SK-N-MC (cell line): Measurements from ENCODE around the gene BABAM2.

Experiments used
- DNase-seq: peaks from one replicate; pipeline ENCODE4 v3.0.0-alpha.2; 2011; ENCODE audit warnings: low read depth, low spot score
- H3K27ac ChIP-seq: fragments of 200-600 bp; sonication (generic); 2 replicates; pipeline ENCODE4 v1.5.1; 2016; ENCODE audit warnings: mixed run types
- H3K36me3 ChIP-seq: fragments of 200-600 bp; sonication (generic); 2 replicates; pipeline ENCODE4 v1.6.1; 2017; ENCODE audit warnings: antibody characterized with exemption, low read length, mixed read lengths; ENCODE audit not compliant: insufficient read depth
- H3K4me3 ChIP-seq: fragments of 200-600 bp; sonication (generic); 2 replicates; pipeline ENCODE4 v1.5.1; 2016
- H3K9ac ChIP-seq: fragments of 200-600 bp; sonication (generic); 2 replicates; pipeline ENCODE4 v1.8.0; 2017; ENCODE audit warnings: mixed run types, mixed read lengths; ENCODE audit not compliant: insufficient read length
- H3K9me3 ChIP-seq: fragments of 200-600 bp; sonication (generic); 2 replicates; pipeline ENCODE4 v1.6.1; 2017; ENCODE audit warnings: low read depth, mild to moderate bottlenecking, antibody characterized with exemption, low read length, moderate library complexity, mixed read lengths
- EZH2 ChIP-seq: fragments of 200-600 bp; sonication (generic); IDR thresholded peaks from one replicate; pipeline ENCODE4 v1.6.1; 2017; ENCODE audit warnings: antibody characterized with exemption
- FOXP2 ChIP-seq: optimal IDR thresholded peaks from 2 replicates; pipeline ENCODE3; 2011; ENCODE audit warnings: mild to moderate bottlenecking, moderate library complexity; ENCODE audit not compliant: insufficient read depth; ENCODE audit errors: extremely low read length, control extremely low read depth
- POLR2AphosphoS5 ChIP-seq: IDR thresholded peaks from 2 replicates; pipeline ENCODE4 v1.6.1; 2012; ENCODE audit warnings: mild to moderate bottlenecking, low read depth, low read length, borderline replicate concordance

Gene BABAM2

DNA sequence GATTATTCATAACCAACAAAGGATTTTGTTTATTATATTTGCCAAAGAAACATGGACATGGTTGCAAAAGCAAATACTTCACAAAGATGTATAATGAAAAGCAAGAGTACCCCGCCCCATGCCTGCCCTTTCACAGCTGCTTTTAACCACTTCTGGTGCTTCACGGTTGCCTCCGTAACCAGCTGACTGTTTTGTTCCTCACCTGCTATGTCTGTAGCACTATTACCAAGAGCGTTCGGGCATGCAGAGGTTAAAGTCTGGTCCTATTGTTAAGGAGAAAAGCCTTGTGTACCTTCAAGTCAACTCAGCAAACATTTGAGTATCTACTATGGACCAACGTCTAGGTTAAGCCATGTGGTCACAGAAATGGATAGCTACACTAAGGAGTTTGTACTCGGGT is 386.9 kb downstream of the BABAM2 start:
- Histone ChIP-seq H3K4me3 (no peak overlapping the region), H3K9me3 (no peaks in the 10 kb centered on the region), H3K27ac (no peak overlapping the region), H3K9ac (no peak overlapping the region), H3K36me3 (no peaks in the 10 kb centered on the region)
- TF ChIP-seq EZH2 (no peak), FOXP2 (no peak), POLR2AphosphoS5 (no peak)
- DNase-seq = no peak

- Histone ChIP-seq H3K27ac (no peak overlapping the region), H3K36me3 (no peaks in the 10 kb centered on the region), H3K9me3 (no peaks in the 10 kb centered on the region), H3K4me3 (no peak overlapping the region), H3K9ac (no peak overlapping the region)
- DNase-seq = no peak
- TF ChIP-seq FOXP2 (no peak), POLR2AphosphoS5 (no peak), EZH2 (no peak)
Measured at GRCh38 chr2:28279371-28279770, 388.8 kb downstream of the BABAM2 start.

DNA sequence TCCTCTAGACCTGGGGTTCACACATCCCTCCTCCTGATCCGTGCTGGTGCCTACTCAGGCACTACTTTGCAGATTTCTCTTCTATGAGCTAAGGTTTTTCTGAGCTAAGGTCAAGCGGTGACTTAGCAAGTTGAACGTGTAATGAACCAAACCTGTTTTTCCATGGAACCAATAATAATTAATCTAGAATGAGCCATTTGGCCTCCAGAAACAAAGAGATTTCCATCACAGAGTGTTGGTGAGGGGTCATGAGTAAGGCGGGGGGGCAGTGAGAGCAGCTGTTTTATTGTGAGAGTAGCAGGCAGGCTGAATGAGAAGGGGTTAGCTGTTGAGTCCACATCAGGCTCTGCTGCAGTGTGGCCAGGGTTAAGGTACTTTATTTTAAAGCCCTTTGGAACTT is 390.1 kb downstream of the BABAM2 start:
- Histone ChIP-seq H3K36me3 (no peaks in the 10 kb centered on the region), H3K4me3 (no peak overlapping the region), H3K27ac (no peak overlapping the region), H3K9me3 (no peaks in the 10 kb centered on the region), H3K9ac (no peak overlapping the region)
- DNase-seq = no peak
- TF ChIP-seq FOXP2 = no peak
- no peak for TF ChIP-seq EZH2
- TF ChIP-seq POLR2AphosphoS5 = no peak

DNA sequence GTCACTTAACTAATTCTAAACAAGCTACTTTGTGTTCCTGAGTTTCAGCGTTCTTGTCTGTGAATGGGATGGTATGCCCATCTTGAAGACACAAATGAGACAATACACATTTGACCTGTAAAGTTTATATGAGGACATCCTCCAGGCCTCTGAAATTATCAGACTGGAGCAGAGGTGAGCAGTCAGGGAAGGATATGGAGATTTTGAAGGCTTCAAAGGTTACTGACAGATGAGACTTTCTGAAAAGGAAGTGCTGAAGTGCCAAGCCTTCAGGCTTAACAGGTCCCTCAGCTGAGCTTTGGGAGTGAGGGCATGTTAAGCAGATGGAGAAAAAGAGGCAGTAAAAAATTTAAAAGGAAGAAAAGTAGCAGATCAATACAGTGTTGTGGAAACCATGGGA is 391.2 kb downstream of the BABAM2 start:
- Histone ChIP-seq H3K36me3 (no peaks in the 10 kb centered on the region), H3K4me3 (no peak overlapping the region), H3K9ac (no peak overlapping the region), H3K9me3 (no peaks in the 10 kb centered on the region), H3K27ac (no peak overlapping the region)
- no peak for DNase-seq
- no peak for TF ChIP-seq POLR2AphosphoS5
- no peak for TF ChIP-seq EZH2
- TF ChIP-seq FOXP2 = no peak

- Histone ChIP-seq H3K4me3 (no peak overlapping the region), H3K9me3 (no peaks in the 10 kb centered on the region), H3K27ac (no peak overlapping the region), H3K9ac (no peak overlapping the region), H3K36me3 (no peaks in the 10 kb centered on the region)
- DNase-seq = no peak
- no peak for TF ChIP-seq FOXP2
- no peak for TF ChIP-seq POLR2AphosphoS5
- no peak for TF ChIP-seq EZH2
Measured at GRCh38 chr2:28282248-28282647, 391.7 kb downstream of the BABAM2 start.

- H3K27ac ChIP-seq = no peak overlapping the region
- H3K9ac ChIP-seq = no peak overlapping the region
- TF ChIP-seq FOXP2 (no peak), EZH2 (no peak), POLR2AphosphoS5 (no peak)
- DNase-seq = no peak
- no peaks in the 10 kb centered on the region for H3K9me3 ChIP-seq
- no peak overlapping the region for H3K4me3 ChIP-seq
- H3K36me3 ChIP-seq = no peaks in the 10 kb centered on the region
Measured at GRCh38 chr2:28282861-28283646, 392.5 kb downstream of the BABAM2 start.

DNA sequence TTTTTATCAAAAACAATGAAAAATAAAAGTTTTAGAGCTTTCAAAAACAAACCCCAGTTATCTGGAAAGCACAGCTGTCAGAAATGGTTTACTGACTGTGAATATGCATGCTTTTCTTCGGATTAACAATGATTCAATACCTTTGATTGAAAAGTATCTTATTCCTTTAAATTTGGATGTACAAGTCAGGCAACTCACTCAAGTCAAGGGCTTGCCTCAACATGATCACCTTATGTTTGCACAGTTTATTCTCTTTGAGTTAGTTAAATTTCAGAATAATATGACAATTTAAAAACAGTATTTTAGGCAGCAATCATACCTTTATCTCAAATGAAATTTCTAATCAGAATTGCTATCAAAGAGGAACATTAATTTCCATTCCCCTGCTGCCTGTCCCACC is 393.3 kb downstream of the BABAM2 start:
- no peak for DNase-seq
- no peak overlapping the region for H3K27ac ChIP-seq
- H3K9me3 ChIP-seq = no peaks in the 10 kb centered on the region
- no peak overlapping the region for H3K4me3 ChIP-seq
- H3K9ac ChIP-seq = no peak overlapping the region
- TF ChIP-seq EZH2 (no peak), POLR2AphosphoS5 (no peak), FOXP2 (no peak)
- H3K36me3 ChIP-seq = no peaks in the 10 kb centered on the region

DNA sequence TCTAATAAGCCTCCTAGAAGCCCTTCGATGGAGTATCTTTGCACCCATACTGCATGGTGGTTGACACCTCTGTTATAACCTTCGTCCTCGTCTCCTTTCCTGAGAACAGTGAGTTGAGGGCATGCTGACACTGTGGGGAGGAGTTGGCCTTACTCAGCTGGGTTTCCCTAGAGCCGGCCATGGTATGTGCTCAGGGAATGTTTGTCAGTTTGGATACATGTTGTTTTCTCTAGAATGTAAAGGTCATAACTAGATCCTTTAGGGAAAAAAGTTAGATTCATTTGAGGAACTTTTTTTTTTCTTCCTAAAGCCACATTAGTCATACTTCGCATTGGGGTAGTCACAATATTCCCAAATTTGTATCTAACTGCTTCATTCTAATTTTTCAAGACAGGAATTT is 396.1 kb downstream of the BABAM2 start:
- TF ChIP-seq EZH2 (no peak), POLR2AphosphoS5 (no peak), FOXP2 (no peak)
- DNase-seq = no peak

GRCh38 chr2:28287256-28287915 is 396.9 kb downstream of the BABAM2 start:
- no peak overlapping the region for H3K9ac ChIP-seq
- H3K9me3 ChIP-seq = no peaks in the 10 kb centered on the region
- no peak overlapping the region for H3K27ac ChIP-seq
- TF ChIP-seq POLR2AphosphoS5 (no peak), EZH2 (no peak), FOXP2 (no peak)
- DNase-seq = no peak
- no peak overlapping the region for H3K4me3 ChIP-seq
- H3K36me3 ChIP-seq = no peaks in the 10 kb centered on the region

More for the DNA sequence above, 396.1 kb downstream of the BABAM2 start:
- H3K36me3 ChIP-seq = no peaks in the 10 kb centered on the region
- no peaks in the 10 kb centered on the region for H3K9me3 ChIP-seq
- no peak overlapping the region for H3K9ac ChIP-seq
- no peak overlapping the region for H3K4me3 ChIP-seq
- no peak overlapping the region for H3K27ac ChIP-seq
